ENCODE data around the gene CAMTA1. TPM values are rescaled to one million over a fixed set of nuclear protein-coding genes. Genes with fewer than 3 reads are reported as not detected.

Gene CAMTA1
- total and polyA plus RNA-seq, 9 of the 15 experiments (the other 6 are each of a cell fraction or from before 2014, with no cell fraction given) = 43.9 to 161 (median 65.9) TPM

DNA sequence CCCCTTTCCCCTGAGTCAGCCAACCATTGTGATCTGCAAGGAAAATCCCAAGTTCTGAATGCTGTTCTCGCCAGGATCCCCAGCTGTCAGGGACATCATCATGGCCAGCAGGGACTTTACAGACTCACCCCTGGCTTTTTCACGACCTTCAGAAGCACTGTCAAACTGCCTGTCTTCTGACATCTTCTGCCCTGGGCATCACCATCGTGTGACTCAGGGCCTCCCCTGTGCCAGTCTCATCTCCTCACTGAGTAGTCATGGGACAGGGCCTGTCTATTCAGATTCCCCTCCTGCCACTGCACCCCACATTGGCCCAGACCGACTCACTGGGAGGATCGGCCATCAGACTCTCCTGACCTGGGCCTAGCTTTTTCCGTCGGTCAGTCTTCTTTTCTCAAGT, 913.4 kb downstream of the CAMTA1 start:
- BruUV-seq (replicated peaks) = no TSS peak
- POLR2A ChIA-PET = interaction anchor here (0.6 kb wide), 2 partner anchors 474 to 1076 kb away, joined by 3 read pairs; no protein-coding TSS in a partner anchor
- TF ChIP-seq ARID3B (CRISPR knock-in tag; IDR thresholded peaks at IDR 0.05; ENCODE audit: borderline replicate concordance) (no peak), ZKSCAN1 (IDR thresholded peaks at IDR 0.05; ENCODE audit: low read depth, low read length) (no peak), ZNF140 (CRISPR knock-in tag; IDR thresholded peaks at IDR 0.05) (no peak), FOXA3 (CRISPR knock-in tag; conservative IDR thresholded peaks at IDR 0.05 in 1 of 2, IDR thresholded peaks at IDR 0.05 in 1 of 2) (no peak), CHCHD3 (CRISPR knock-in tag; IDR thresholded peaks at IDR 0.05) (no peak), PHTF2 (CRISPR knock-in tag; IDR thresholded peaks at IDR 0.05) (no peak), HEY1 (CRISPR knock-in tag; IDR thresholded peaks at IDR 0.05; ENCODE audit: borderline replicate concordance) (no peak), XRCC4 (IDR thresholded peaks at IDR 0.05; ENCODE audit: extremely low read depth, insufficient read depth, insufficient read length) (no peak), ZNF263 (CRISPR knock-in tag; IDR thresholded peaks at IDR 0.05; ENCODE audit: borderline replicate concordance) (no peak), ELF1 (tag; IDR thresholded peaks at IDR 0.05) (no peak), E2F8 (IDR thresholded peaks at IDR 0.05; ENCODE audit: low read depth, partially characterized antibody) (no peak), TCF3 (CRISPR knock-in tag; IDR thresholded peaks at IDR 0.05) (no peak), BCLAF1 (IDR thresholded peaks at IDR 0.05; ENCODE audit: borderline replicate concordance in 1 of 2, control insufficient read depth in 1 of 2, low read depth in 2 of 2, low read length in 1 of 2) (no peak), ZFX (CRISPR knock-in tag; IDR thresholded peaks at IDR 0.05) (no peak)

More for the DNA sequence above, 913.4 kb downstream of the CAMTA1 start:
- Histone ChIP-seq H3K36me3 (ENCODE audit: control insufficient read depth, insufficient read depth, low read length) (no peaks in the 10 kb centered on the region), H3K9me3 (replicated peaks; ENCODE audit: control insufficient read depth, insufficient read depth, low read depth, low read length) (no peaks in the 10 kb centered on the region), H3K9me1 (ENCODE audit: control insufficient read depth, insufficient read depth, low read length) (no peaks in the 10 kb centered on the region), H4K20me1 (replicated peaks; ENCODE audit: control insufficient read depth, insufficient read depth, low read length) (no peaks in the 10 kb centered on the region), H3K9ac (ENCODE audit: insufficient read depth in 1 of 2, low read depth in 2 of 2, low read length in 2 of 2) (no peak overlapping the region), H3K27ac (ENCODE audit: extremely low read depth, low read depth, low read length) (no peak overlapping the region), H2AFZ (ENCODE audit: low read depth, low read length) (no peak overlapping the region), H3K4me3 (no peak overlapping the region), H3K4me1 (replicated peaks in 1 of 2; ENCODE audit: control insufficient read depth in 2 of 2, insufficient read depth in 2 of 2, low read length in 2 of 2) (peaks cover 0 to 2% of the 10 kb centered on the region in 2 experiments; a peak in 2 of 5 replicates), H3K27me3 (ENCODE audit: control insufficient read depth in 2 of 2, insufficient read depth in 2 of 2, low read length in 2 of 2) (peaks cover 14 to 63% of the 10 kb centered on the region in 2 experiments), H3K79me2 (ENCODE audit: control insufficient read depth, insufficient read depth, low read length) (no peaks in the 10 kb centered on the region), H3K4me2 (ENCODE audit: insufficient read depth, low read length) (no peak overlapping the region)
- CTCF ChIA-PET (ENCODE audit: low intra/inter-chr PET ratio) = no interaction called here
- intact Hi-C loops (cut with micrococcal nuclease) (no loop called here), in situ Hi-C loops (cut with MboI) (no loop called here)
- no peak for DNase-seq (ENCODE audit: extremely low read depth in 1 of 4, low spot score in 3 of 4)
- FAIRE-seq = no peak
- under 1% methylated on average over 7 of the region's 7 CpGs for WGBS (ENCODE audit: insufficient coverage, low coverage, missing lambda C conversion rate)
- no peak for ATAC-seq
